ENCODE measurements around the gene PTP4A2.
"Not testable (repeated sequence)": the region's sequence is repeated elsewhere in the genome, so short reads cannot be mapped to it uniquely, and the experiment has no call there.

DNA sequence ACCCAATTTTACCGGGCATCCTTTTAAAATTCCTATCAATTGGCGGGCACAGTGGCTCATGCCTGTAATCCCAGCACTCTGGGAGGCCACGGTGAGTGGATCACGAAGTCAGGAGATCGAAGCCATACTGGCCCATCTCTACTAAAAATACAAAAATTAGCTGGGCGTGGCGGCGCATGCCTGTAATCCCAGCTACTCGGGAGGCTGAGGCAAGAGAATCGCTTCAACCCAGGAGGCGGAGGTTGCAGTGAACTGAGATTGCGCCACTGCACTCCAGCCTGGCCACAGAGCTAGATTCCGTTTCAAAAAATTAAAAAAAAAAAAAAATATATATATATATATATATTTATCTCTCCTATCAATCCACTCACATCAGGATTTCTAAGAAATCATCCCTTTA lies 12.3 kb downstream of the PTP4A2 start:
- not testable (repeated sequence) for TF ChIP-seq ETV6 (conservative IDR thresholded peaks at IDR 0.05 in 1 of 2, IDR thresholded peaks at IDR 0.05 in 1 of 2; ENCODE audit: borderline replicate concordance in 1 of 2, low read depth in 1 of 2); CTCF (IDR thresholded peaks at IDR 0.05 in 2 of 3, conservative IDR thresholded peaks at IDR 0.05 in 1 of 3; ENCODE audit: control insufficient read depth in 2 of 3, extremely low read depth in 1 of 3, insufficient read depth in 1 of 3, low read depth in 3 of 3, low read length in 3 of 3); HDAC6 (IDR thresholded peaks at IDR 0.05; ENCODE audit: unreplicated experiment)
- TF ChIP-seq, protein P1, sequence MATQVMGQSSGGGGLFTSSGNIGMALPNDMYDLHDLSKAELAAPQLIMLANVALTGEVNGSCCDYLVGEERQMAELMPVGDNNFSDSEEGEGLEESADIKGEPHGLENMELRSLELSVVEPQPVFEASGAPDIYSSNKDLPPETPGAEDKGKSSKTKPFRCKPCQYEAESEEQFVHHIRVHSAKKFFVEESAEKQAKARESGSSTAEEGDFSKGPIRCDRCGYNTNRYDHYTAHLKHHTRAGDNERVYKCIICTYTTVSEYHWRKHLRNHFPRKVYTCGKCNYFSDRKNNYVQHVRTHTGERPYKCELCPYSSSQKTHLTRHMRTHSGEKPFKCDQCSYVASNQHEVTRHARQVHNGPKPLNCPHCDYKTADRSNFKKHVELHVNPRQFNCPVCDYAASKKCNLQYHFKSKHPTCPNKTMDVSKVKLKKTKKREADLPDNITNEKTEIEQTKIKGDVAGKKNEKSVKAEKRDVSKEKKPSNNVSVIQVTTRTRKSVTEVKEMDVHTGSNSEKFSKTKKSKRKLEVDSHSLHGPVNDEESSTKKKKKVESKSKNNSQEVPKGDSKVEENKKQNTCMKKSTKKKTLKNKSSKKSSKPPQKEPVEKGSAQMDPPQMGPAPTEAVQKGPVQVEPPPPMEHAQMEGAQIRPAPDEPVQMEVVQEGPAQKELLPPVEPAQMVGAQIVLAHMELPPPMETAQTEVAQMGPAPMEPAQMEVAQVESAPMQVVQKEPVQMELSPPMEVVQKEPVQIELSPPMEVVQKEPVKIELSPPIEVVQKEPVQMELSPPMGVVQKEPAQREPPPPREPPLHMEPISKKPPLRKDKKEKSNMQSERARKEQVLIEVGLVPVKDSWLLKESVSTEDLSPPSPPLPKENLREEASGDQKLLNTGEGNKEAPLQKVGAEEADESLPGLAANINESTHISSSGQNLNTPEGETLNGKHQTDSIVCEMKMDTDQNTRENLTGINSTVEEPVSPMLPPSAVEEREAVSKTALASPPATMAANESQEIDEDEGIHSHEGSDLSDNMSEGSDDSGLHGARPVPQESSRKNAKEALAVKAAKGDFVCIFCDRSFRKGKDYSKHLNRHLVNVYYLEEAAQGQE (IDR thresholded peaks at IDR 0.05; ENCODE audit: low read depth, low read length) = not testable (repeated sequence)
- TF ChIP-seq, protein P2, sequence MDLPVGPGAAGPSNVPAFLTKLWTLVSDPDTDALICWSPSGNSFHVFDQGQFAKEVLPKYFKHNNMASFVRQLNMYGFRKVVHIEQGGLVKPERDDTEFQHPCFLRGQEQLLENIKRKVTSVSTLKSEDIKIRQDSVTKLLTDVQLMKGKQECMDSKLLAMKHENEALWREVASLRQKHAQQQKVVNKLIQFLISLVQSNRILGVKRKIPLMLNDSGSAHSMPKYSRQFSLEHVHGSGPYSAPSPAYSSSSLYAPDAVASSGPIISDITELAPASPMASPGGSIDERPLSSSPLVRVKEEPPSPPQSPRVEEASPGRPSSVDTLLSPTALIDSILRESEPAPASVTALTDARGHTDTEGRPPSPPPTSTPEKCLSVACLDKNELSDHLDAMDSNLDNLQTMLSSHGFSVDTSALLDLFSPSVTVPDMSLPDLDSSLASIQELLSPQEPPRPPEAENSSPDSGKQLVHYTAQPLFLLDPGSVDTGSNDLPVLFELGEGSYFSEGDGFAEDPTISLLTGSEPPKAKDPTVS (IDR thresholded peaks at IDR 0.05; ENCODE audit: low read depth, low read length) = not testable (repeated sequence)
- TF ChIP-seq, protein P3, sequence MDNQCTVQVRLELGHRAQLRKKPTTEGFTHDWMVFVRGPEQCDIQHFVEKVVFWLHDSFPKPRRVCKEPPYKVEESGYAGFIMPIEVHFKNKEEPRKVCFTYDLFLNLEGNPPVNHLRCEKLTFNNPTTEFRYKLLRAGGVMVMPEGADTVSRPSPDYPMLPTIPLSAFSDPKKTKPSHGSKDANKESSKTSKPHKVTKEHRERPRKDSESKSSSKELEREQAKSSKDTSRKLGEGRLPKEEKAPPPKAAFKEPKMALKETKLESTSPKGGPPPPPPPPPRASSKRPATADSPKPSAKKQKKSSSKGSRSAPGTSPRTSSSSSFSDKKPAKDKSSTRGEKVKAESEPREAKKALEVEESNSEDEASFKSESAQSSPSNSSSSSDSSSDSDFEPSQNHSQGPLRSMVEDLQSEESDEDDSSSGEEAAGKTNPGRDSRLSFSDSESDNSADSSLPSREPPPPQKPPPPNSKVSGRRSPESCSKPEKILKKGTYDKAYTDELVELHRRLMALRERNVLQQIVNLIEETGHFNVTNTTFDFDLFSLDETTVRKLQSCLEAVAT (IDR thresholded peaks at IDR 0.05) = not testable (repeated sequence)
- TF ChIP-seq, protein P4, sequence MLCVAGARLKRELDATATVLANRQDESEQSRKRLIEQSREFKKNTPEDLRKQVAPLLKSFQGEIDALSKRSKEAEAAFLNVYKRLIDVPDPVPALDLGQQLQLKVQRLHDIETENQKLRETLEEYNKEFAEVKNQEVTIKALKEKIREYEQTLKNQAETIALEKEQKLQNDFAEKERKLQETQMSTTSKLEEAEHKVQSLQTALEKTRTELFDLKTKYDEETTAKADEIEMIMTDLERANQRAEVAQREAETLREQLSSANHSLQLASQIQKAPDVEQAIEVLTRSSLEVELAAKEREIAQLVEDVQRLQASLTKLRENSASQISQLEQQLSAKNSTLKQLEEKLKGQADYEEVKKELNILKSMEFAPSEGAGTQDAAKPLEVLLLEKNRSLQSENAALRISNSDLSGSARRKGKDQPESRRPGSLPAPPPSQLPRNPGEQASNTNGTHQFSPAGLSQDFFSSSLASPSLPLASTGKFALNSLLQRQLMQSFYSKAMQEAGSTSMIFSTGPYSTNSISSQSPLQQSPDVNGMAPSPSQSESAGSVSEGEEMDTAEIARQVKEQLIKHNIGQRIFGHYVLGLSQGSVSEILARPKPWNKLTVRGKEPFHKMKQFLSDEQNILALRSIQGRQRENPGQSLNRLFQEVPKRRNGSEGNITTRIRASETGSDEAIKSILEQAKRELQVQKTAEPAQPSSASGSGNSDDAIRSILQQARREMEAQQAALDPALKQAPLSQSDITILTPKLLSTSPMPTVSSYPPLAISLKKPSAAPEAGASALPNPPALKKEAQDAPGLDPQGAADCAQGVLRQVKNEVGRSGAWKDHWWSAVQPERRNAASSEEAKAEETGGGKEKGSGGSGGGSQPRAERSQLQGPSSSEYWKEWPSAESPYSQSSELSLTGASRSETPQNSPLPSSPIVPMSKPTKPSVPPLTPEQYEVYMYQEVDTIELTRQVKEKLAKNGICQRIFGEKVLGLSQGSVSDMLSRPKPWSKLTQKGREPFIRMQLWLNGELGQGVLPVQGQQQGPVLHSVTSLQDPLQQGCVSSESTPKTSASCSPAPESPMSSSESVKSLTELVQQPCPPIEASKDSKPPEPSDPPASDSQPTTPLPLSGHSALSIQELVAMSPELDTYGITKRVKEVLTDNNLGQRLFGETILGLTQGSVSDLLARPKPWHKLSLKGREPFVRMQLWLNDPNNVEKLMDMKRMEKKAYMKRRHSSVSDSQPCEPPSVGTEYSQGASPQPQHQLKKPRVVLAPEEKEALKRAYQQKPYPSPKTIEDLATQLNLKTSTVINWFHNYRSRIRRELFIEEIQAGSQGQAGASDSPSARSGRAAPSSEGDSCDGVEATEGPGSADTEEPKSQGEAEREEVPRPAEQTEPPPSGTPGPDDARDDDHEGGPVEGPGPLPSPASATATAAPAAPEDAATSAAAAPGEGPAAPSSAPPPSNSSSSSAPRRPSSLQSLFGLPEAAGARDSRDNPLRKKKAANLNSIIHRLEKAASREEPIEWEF (IDR thresholded peaks at IDR 0.05; ENCODE audit: insufficient replicate concordance, low read depth, low read length) = not testable (repeated sequence)

All from GM12878 (cell line).